ENCODE results near the gene ACOD1.
"Not testable (repeated sequence)": the region's sequence is repeated elsewhere in the genome, so short reads cannot be mapped to it uniquely, and the experiment has no call there.

The ACOD1 gene

GRCh38 chr13:76932076-76932475, 16.2 kb upstream of the ACOD1 start:
- H3K27ac Mint-ChIP-seq: no peak overlapping the region
- DNase-seq (no peak), ATAC-seq (replicated peaks) (no peak)
- H3K4me1 Mint-ChIP-seq: peaks cover 0 to 6% of the 10 kb centered on the region in 2 donors
- no peaks in the 10 kb centered on the region for H3K27me3 Mint-ChIP-seq
- H3K9me3 Mint-ChIP-seq: peaks cover 3 to 5% of the 10 kb centered on the region in 2 donors
- no peaks in the 10 kb centered on the region for H3K36me3 Mint-ChIP-seq
- H3K4me3 Mint-ChIP-seq: no peak overlapping the region

GRCh38 chr13:76934671-76935070, 13.6 kb upstream of the ACOD1 start:
- Mint-ChIP-seq H3K36me3 (no peaks in the 10 kb centered on the region), H3K4me3 (no peak overlapping the region), H3K9me3 (peaks cover 3 to 6% of the 10 kb centered on the region in 2 donors), H3K27ac (no peak overlapping the region), H3K27me3 (no peaks in the 10 kb centered on the region), H3K4me1 (no peaks in the 10 kb centered on the region)
- DNase-seq: no peak
- no peak for ATAC-seq (replicated peaks)

GRCh38 chr13:76936763-76937162, 11.5 kb upstream of the ACOD1 start:
- Mint-ChIP-seq H3K4me1 (no peaks in the 10 kb centered on the region), H3K27me3 (peaks cover 0 to 4% of the 10 kb centered on the region in 2 donors), H3K9me3 (peaks cover 0 to 6% of the 10 kb centered on the region in 2 donors), H3K36me3 (no peaks in the 10 kb centered on the region), H3K4me3 (no peak overlapping the region), H3K27ac (no peak overlapping the region)
- DNase-seq (no peak), ATAC-seq (replicated peaks) (no peak)

GRCh38 chr13:76937281-76937820, 11.0 kb upstream of the ACOD1 start:
- ATAC-seq (replicated peaks) (no peak), DNase-seq (no peak)
- Mint-ChIP-seq H3K4me3 (no peak overlapping the region), H3K36me3 (no peaks in the 10 kb centered on the region), H3K9me3 (peaks cover 0 to 6% of the 10 kb centered on the region in 2 donors), H3K27me3 (peaks cover 0 to 4% of the 10 kb centered on the region in 2 donors), H3K4me1 (peaks cover 0 to under 1% of the 10 kb centered on the region in 2 donors), H3K27ac (no peak overlapping the region)

- ATAC-seq (replicated peaks): no peak
Observed at GRCh38 chr13:76939215-76939614, 9.1 kb upstream of the ACOD1 start.

GRCh38 chr13:76942363-76942762, 5.9 kb upstream of the ACOD1 start:
- H3K4me3 Mint-ChIP-seq: no peak overlapping the region
- H3K4me1 Mint-ChIP-seq: peaks cover 0 to 2% of the 10 kb centered on the region in 2 donors
- H3K27ac Mint-ChIP-seq: no peak overlapping the region
- H3K27me3 Mint-ChIP-seq: peaks cover 0 to 4% of the 10 kb centered on the region in 2 donors
- DNase-seq: no peak
- H3K9me3 Mint-ChIP-seq: peaks cover 2 to 7% of the 10 kb centered on the region in 2 donors
- H3K36me3 Mint-ChIP-seq: no peaks in the 10 kb centered on the region
- ATAC-seq (replicated peaks): no peak

More at GRCh38 chr13:76939215-76939614, 9.1 kb upstream of the ACOD1 start:
- Mint-ChIP-seq H3K27ac (no peak overlapping the region), H3K4me1 (peaks cover 0 to 2% of the 10 kb centered on the region in 2 donors), H3K4me3 (no peak overlapping the region), H3K27me3 (peaks cover 0 to 4% of the 10 kb centered on the region in 2 donors), H3K9me3 (peaks cover 0 to 6% of the 10 kb centered on the region in 2 donors), H3K36me3 (no peaks in the 10 kb centered on the region)
- DNase-seq: no peak

GRCh38 chr13:76943646-76944045, 4.7 kb upstream of the ACOD1 start:
- H3K4me1 Mint-ChIP-seq: peaks cover 0 to 2% of the 10 kb centered on the region in 2 donors

GRCh38 chr13:76944456-76944855, 3.9 kb upstream of the ACOD1 start:
- H3K27ac Mint-ChIP-seq: no peak overlapping the region
- no peak overlapping the region for H3K4me3 Mint-ChIP-seq
- peaks cover 0 to 4% of the 10 kb centered on the region in 2 donors for H3K27me3 Mint-ChIP-seq
- ATAC-seq (replicated peaks) (no peak), DNase-seq (no peak)
- H3K36me3 Mint-ChIP-seq: no peaks in the 10 kb centered on the region
- peaks cover 0 to 2% of the 10 kb centered on the region in 2 donors for H3K4me1 Mint-ChIP-seq
- peaks cover 2 to 7% of the 10 kb centered on the region in 2 donors for H3K9me3 Mint-ChIP-seq

More at GRCh38 chr13:76943646-76944045, 4.7 kb upstream of the ACOD1 start:
- no peaks in the 10 kb centered on the region for H3K36me3 Mint-ChIP-seq
- H3K4me3 Mint-ChIP-seq: no peak overlapping the region
- DNase-seq (no peak), ATAC-seq (replicated peaks) (no peak)
- no peak overlapping the region for H3K27ac Mint-ChIP-seq
- peaks cover 0 to 4% of the 10 kb centered on the region in 2 donors for H3K27me3 Mint-ChIP-seq
- peaks cover 2 to 7% of the 10 kb centered on the region in 2 donors for H3K9me3 Mint-ChIP-seq

GRCh38 chr13:76950101-76950500, 1.8 kb downstream of the ACOD1 start:
- Mint-ChIP-seq H3K27me3 (peaks cover 5 to 25% of the 10 kb centered on the region in 2 donors), H3K27ac (no peak overlapping the region), H3K36me3 (no peaks in the 10 kb centered on the region), H3K9me3 (peaks cover 2 to 7% of the 10 kb centered on the region in 2 donors), H3K4me1 (no peaks in the 10 kb centered on the region), H3K4me3 (no peak overlapping the region)
- ATAC-seq (replicated peaks) (no peak), DNase-seq (no peak)

GRCh38 chr13:76953968-76954367, 5.7 kb downstream of the ACOD1 start:
- ATAC-seq (replicated peaks) (no peak), DNase-seq (no peak)
- Mint-ChIP-seq H3K4me1 (no peaks in the 10 kb centered on the region), H3K36me3 (no peaks in the 10 kb centered on the region), H3K4me3 (no peak overlapping the region), H3K27me3 (peaks cover 9 to 35% of the 10 kb centered on the region in 2 donors), H3K27ac (no peak overlapping the region), H3K9me3 (peaks cover 0 to 5% of the 10 kb centered on the region in 2 donors)

GRCh38 chr13:76954538-76954937, 6.2 kb downstream of the ACOD1 start:
- no peak overlapping the region for H3K27ac Mint-ChIP-seq
- peaks cover 0 to 7% of the 10 kb centered on the region in 2 donors for H3K9me3 Mint-ChIP-seq
- no peak overlapping the region for H3K4me3 Mint-ChIP-seq
- DNase-seq (no peak), ATAC-seq (replicated peaks) (no peak)
- no peaks in the 10 kb centered on the region for H3K36me3 Mint-ChIP-seq
- peaks cover 9 to 35% of the 10 kb centered on the region in 2 donors for H3K27me3 Mint-ChIP-seq
- H3K4me1 Mint-ChIP-seq: no peaks in the 10 kb centered on the region

GRCh38 chr13:76955193-76955592, 6.9 kb downstream of the ACOD1 start:
- Mint-ChIP-seq H3K27ac (no peak overlapping the region), H3K36me3 (peaks cover 0 to 1% of the 10 kb centered on the region in 2 donors), H3K4me1 (no peaks in the 10 kb centered on the region), H3K4me3 (no peak overlapping the region), H3K27me3 (peaks cover 9 to 30% of the 10 kb centered on the region in 2 donors), H3K9me3 (peaks cover under 1 to 8% of the 10 kb centered on the region in 2 donors)
- no peak for DNase-seq
- no peak for ATAC-seq (replicated peaks)

- ATAC-seq (replicated peaks): no peak
- Mint-ChIP-seq H3K9me3 (peaks cover 5 to 12% of the 10 kb centered on the region in 2 donors), H3K36me3 (peaks cover 0 to 6% of the 10 kb centered on the region in 2 donors), H3K27ac (no peak overlapping the region), H3K27me3 (peaks cover 7 to 28% of the 10 kb centered on the region in 2 donors), H3K4me1 (no peaks in the 10 kb centered on the region), H3K4me3 (no peak overlapping the region)
- no peak for DNase-seq
Observed at GRCh38 chr13:76955661-76956060, 7.3 kb downstream of the ACOD1 start.

- Mint-ChIP-seq H3K27ac (no peak overlapping the region), H3K4me3 (no peak overlapping the region), H3K4me1 (no peaks in the 10 kb centered on the region), H3K27me3 (peaks cover 4 to 10% of the 10 kb centered on the region in 2 donors), H3K36me3 (peaks cover 0 to 11% of the 10 kb centered on the region in 2 donors), H3K9me3 (peaks cover 13 to 19% of the 10 kb centered on the region in 2 donors)
- DNase-seq (no peak), ATAC-seq (replicated peaks) (no peak)
Observed at GRCh38 chr13:76958841-76959432, 10.6 kb downstream of the ACOD1 start.

- not testable (repeated sequence) for H3K4me1 Mint-ChIP-seq; ATAC-seq (replicated peaks); H3K27ac Mint-ChIP-seq; H3K27me3 Mint-ChIP-seq; DNase-seq; H3K4me3 Mint-ChIP-seq
- Mint-ChIP-seq H3K9me3 (peaks cover 13 to 19% of the 10 kb centered on the region in 2 donors), H3K36me3 (peaks cover 0 to 11% of the 10 kb centered on the region in 2 donors)
Observed at GRCh38 chr13:76959734-76960133, 11.4 kb downstream of the ACOD1 start.

Data from stimulated activated naive B cell treated with anti-CD40 and anti-IgM and Interleukin-4, amounts not matched to agents 10 μg/mL and 1 μg/mL and 100 μg/mL, for 72 hours (primary cell).